Panc1 (cell line): ENCODE data around the gene FAM217A. TPM values are rescaled to one million over a fixed set of nuclear protein-coding genes. Genes with fewer than 3 reads are reported as not detected.

Source experiments
- ATAC-seq: fragments of 200-7000 bp; cut with Tn5 transposase; 2 replicates; pipeline ENCODE4 v1.9.1; 2020; ENCODE audit warnings: mild to moderate bottlenecking, moderate library complexity
- BruUV-seq: library from RNA; stranded (reverse); fragments of 400-500 nt; replicated peaks from 2 replicates; lab custom pipeline; 2021; lab: Mats Ljungman, UMichigan
- CTCF ChIA-PET: fragments of 300-600 bp; sonication (Branson Sonifier 250); formaldehyde crosslinking; loops from one replicate; lab custom pipeline; 2022; ENCODE audit warnings: antibody characterized with exemption; lab: Charles Lee
- POLR2A ChIA-PET: fragments of 300-600 bp; sonication (Branson Sonifier 250); formaldehyde crosslinking; loops from one replicate; lab custom pipeline; 2022; ENCODE audit warnings: antibody characterized with exemption; lab: Charles Lee
- DNase-seq: peaks from one replicate; pipeline ENCODE4 v3.0.0-alpha.2; 2010; ENCODE audit warnings: low read depth, low spot score
- H3K27ac ChIP-seq: 2 replicates; pipeline ENCODE4 v1.5.1; 2011; ENCODE audit warnings: mild to moderate bottlenecking, low read length, inconsistent platforms
- H3K27me3 ChIP-seq: fragments of 200-500 bp; sonication (Bioruptor generic); 2 replicates; pipeline ENCODE4 v1.6.0; 2014; ENCODE audit warnings: low read length, inconsistent platforms; ENCODE audit not compliant: control insufficient read depth, insufficient read depth
- H3K36me3 ChIP-seq: fragments of 200-500 bp; sonication (Bioruptor generic); 2 replicates; pipeline ENCODE4 v1.5.1; 2014; ENCODE audit warnings: inconsistent platforms, mild to moderate bottlenecking, low read length, moderate library complexity; ENCODE audit not compliant: control insufficient read depth, insufficient read depth
- H3K4me1 ChIP-seq: 2 replicates; pipeline ENCODE4 v1.5.1; 2011; ENCODE audit warnings: inconsistent platforms, mild to moderate bottlenecking, low read length, moderate library complexity; ENCODE audit not compliant: control insufficient read depth, insufficient read depth
- H3K4me3 ChIP-seq, 2 experiments: 2 replicates each; pipeline ENCODE4 v1.5.1; 2011 to 2012; ENCODE audit warnings: low read depth in 2 of 2, low read length in 2 of 2, mild to moderate bottlenecking in 2 of 2, inconsistent platforms in 1 of 2, moderate library complexity in 1 of 2
- H3K9me3 ChIP-seq: fragments of 200-500 bp; sonication (Bioruptor generic); 2 replicates; pipeline ENCODE4 v1.5.1; 2014; ENCODE audit warnings: low read depth, mild to moderate bottlenecking, inconsistent platforms, low read length, moderate library complexity; ENCODE audit not compliant: control insufficient read depth, insufficient read depth
- POLR2AphosphoS5 ChIP-seq: IDR thresholded peaks from 2 replicates; pipeline ENCODE4 v1.6.1; 2012; ENCODE audit warnings: mild to moderate bottlenecking, low read depth, low read length, moderate library complexity
- SIN3A ChIP-seq: IDR thresholded peaks from 2 replicates; pipeline ENCODE4 v1.6.1; 2012; ENCODE audit warnings: low read depth, mild to moderate bottlenecking, low read length, moderate library complexity, borderline replicate concordance; ENCODE audit not compliant: insufficient read depth
- TCF7L2 ChIP-seq: IDR thresholded peaks from 2 replicates; pipeline ENCODE4 v1.6.1; 2011; ENCODE audit warnings: mild to moderate bottlenecking, low read depth, low read length, inconsistent platforms
- in situ Hi-C: cut with HindIII; loops from 2 replicates; pipeline ENCODE4 v1.10.0; 2016; ENCODE audit warnings: low sequenced_read_pairs, low pct_unique_long_range_greater_than_20kb
- intact Hi-C: fragments of 100-400 bp; cut with micrococcal nuclease; formaldehyde crosslinking; loops from one replicate; pipeline ENCODE4 v1.10.0; 2022; ENCODE audit not compliant: unreplicated experiment
- total RNA-seq: library from RNA; stranded (reverse); gene quantifications from one replicate; pipeline ENCODE4 v1.2.1, GENCODE V29; 2021; ENCODE audit not compliant: unreplicated experiment
- TF ChIP-seq, protein P1 (sequence below): fragments of 450-650 bp; IDR thresholded peaks from 2 replicates; pipeline ENCODE4 v1.5.1; 2017; ENCODE audit warnings: mild to moderate bottlenecking
- TF ChIP-seq, protein P2 (sequence below), 2 experiments: IDR thresholded peaks; 2 replicates each; pipeline ENCODE4 v1.6.1; 2011 to 2012; ENCODE audit warnings: low read depth in 2 of 2, control low read depth in 1 of 2, low read length in 1 of 2, mild to moderate bottlenecking in 1 of 2, moderate library complexity in 1 of 2; ENCODE audit not compliant: insufficient read depth in 1 of 2

The FAM217A gene
- total RNA-seq, 1 experiment from 2014 or later = not detected

DNA sequence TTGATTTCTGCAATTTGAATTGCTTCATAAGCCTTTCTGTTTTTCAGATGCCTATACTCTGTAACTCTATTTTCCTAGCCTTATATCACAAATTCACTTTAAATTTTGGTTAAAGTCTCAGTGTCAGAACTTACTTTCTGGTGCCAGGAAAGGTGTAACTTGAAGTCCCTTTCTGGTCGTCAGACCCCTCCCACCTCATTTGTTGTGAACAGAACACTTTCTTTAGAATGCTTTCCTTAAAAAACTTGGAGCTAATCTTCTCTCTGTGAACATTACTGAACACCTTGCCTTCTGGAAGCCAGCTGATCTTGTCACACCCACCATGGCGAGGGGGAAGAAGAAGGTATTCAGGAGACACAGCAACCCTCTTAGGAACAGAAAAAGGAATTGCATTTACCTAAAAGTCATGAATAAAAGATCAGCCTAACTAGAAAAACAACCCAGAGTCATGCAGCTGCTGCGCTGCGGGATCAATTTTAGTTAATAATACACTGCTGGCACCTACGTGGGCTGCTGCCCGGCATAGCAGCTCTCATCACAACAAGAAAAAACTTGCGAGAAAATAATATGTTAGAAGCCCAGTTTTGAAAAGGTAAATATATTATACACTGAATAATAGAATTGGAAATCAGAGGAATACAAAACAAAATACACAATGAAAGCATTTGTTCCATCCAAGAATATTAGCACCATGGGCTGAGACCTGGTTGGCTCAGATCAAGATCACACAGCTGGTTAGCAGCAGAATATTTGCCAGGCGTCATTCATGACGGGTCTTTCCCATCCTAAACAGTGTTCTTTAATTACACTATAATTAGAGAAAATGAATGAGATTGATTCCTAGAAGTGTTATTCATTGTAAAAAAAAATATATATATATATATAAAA is 5.8 kb upstream of the FAM217A start:
- TF ChIP-seq TCF7L2 = no peak
- TF ChIP-seq, protein P1, sequence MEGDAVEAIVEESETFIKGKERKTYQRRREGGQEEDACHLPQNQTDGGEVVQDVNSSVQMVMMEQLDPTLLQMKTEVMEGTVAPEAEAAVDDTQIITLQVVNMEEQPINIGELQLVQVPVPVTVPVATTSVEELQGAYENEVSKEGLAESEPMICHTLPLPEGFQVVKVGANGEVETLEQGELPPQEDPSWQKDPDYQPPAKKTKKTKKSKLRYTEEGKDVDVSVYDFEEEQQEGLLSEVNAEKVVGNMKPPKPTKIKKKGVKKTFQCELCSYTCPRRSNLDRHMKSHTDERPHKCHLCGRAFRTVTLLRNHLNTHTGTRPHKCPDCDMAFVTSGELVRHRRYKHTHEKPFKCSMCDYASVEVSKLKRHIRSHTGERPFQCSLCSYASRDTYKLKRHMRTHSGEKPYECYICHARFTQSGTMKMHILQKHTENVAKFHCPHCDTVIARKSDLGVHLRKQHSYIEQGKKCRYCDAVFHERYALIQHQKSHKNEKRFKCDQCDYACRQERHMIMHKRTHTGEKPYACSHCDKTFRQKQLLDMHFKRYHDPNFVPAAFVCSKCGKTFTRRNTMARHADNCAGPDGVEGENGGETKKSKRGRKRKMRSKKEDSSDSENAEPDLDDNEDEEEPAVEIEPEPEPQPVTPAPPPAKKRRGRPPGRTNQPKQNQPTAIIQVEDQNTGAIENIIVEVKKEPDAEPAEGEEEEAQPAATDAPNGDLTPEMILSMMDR = no peak
- no peak for TF ChIP-seq SIN3A
- TF ChIP-seq, protein P2, sequence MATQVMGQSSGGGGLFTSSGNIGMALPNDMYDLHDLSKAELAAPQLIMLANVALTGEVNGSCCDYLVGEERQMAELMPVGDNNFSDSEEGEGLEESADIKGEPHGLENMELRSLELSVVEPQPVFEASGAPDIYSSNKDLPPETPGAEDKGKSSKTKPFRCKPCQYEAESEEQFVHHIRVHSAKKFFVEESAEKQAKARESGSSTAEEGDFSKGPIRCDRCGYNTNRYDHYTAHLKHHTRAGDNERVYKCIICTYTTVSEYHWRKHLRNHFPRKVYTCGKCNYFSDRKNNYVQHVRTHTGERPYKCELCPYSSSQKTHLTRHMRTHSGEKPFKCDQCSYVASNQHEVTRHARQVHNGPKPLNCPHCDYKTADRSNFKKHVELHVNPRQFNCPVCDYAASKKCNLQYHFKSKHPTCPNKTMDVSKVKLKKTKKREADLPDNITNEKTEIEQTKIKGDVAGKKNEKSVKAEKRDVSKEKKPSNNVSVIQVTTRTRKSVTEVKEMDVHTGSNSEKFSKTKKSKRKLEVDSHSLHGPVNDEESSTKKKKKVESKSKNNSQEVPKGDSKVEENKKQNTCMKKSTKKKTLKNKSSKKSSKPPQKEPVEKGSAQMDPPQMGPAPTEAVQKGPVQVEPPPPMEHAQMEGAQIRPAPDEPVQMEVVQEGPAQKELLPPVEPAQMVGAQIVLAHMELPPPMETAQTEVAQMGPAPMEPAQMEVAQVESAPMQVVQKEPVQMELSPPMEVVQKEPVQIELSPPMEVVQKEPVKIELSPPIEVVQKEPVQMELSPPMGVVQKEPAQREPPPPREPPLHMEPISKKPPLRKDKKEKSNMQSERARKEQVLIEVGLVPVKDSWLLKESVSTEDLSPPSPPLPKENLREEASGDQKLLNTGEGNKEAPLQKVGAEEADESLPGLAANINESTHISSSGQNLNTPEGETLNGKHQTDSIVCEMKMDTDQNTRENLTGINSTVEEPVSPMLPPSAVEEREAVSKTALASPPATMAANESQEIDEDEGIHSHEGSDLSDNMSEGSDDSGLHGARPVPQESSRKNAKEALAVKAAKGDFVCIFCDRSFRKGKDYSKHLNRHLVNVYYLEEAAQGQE (IDR thresholded peaks at IDR 0.05; ENCODE audit: insufficient read depth in 1 of 2, low read depth in 2 of 2, low read length in 1 of 2) = no peak
- TF ChIP-seq POLR2AphosphoS5 = no peak
- H3K27ac ChIP-seq = no peak overlapping the region
- POLR2A ChIA-PET = no interaction called here
- no peaks in the 10 kb centered on the region for H3K9me3 ChIP-seq
- no peaks in the 10 kb centered on the region for H3K4me1 ChIP-seq
- H3K36me3 ChIP-seq = no peaks in the 10 kb centered on the region
- no peaks in the 10 kb centered on the region for H3K27me3 ChIP-seq
- no peak for DNase-seq
- in situ Hi-C loops = no loop called here
- no peak for ATAC-seq
- no peak overlapping the region for H3K4me3 ChIP-seq
- intact Hi-C loops = no loop called here
- CTCF ChIA-PET = interaction anchor here (0.6 kb wide), 2 partner anchors 8 to 69 kb away, joined by 3 to 4 read pairs; no protein-coding TSS in a partner anchor
- BruUV-seq = no TSS peak

DNA sequence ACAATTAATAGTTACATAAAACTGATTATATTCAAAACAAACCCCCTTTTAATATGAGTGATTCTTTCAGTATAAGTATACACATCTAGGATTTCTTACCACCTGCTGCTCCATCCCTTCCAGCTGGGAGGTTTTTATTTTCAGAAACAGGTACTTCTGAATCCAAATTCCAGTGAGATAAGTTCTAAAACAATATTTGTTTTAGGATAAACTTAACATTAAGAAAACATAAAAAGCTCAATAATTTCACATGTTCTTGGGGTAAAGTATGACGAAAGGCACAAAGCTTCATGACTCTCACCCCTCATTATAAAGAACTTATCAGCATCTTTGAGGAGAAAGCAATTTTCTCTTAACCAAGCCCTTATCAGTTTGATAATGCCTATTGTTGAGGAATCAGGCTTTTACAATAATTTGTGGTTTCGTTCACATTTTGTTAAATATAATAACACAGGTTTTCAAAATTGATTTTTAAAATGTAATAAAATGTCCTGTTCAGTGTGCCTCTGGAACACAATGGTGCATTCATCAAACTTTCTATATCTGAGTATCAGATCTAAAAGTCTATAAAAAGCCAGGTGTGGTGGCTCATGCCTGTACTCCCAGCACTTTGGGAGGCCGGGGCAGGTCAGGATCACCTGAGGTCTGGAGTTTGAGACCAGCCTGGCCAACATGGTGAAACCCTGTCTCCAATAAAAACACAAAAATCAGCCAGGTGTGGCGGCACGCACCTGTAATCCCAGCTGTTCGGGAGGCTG is 4.3 kb downstream of the FAM217A start:
- Histone ChIP-seq H3K36me3 (no peaks in the 10 kb centered on the region), H3K27ac (no peak overlapping the region), H3K4me1 (no peaks in the 10 kb centered on the region), H3K4me3 (no peak overlapping the region), H3K27me3 (no peaks in the 10 kb centered on the region), H3K9me3 (no peaks in the 10 kb centered on the region)
- no TSS peak for BruUV-seq
- TF ChIP-seq, protein P2 (IDR thresholded peaks at IDR 0.05; ENCODE audit: insufficient read depth in 1 of 2, low read depth in 2 of 2, low read length in 1 of 2) = no peak
- TF ChIP-seq, protein P1 = no peak
- TF ChIP-seq SIN3A (no peak), TCF7L2 (no peak), POLR2AphosphoS5 (no peak)
- ChIA-PET CTCF (no interaction called here), POLR2A (no interaction called here)
- ATAC-seq (no peak), DNase-seq (no peak)
- intact Hi-C loops (no loop called here), in situ Hi-C loops (no loop called here)
